IPS-18c (cell line): ENCODE data around the gene ZNF683.
"Not testable (repeated sequence)": the region's sequence is repeated elsewhere in the genome, so short reads cannot be mapped to it uniquely, and the experiment has no call there.

Experiments
- H3K4me3 ChIP-seq: 2 replicates; pipeline ENCODE4 v1.7.0; 2013; ENCODE audit warnings: low read depth, mild to moderate bottlenecking, low read length, moderate library complexity; ENCODE audit not compliant: insufficient read depth
- H3K9me3 ChIP-seq: one replicate; pipeline ENCODE4 v1.6.1; 2013; ENCODE audit warnings: mild to moderate bottlenecking, low read length, moderate library complexity; ENCODE audit not compliant: control insufficient read depth, insufficient read depth

ZNF683 gene

GRCh38 chr1:26372611-26373010 lies at the start of gene ZNF683:
Gene ZNF683 (minus strand): TSS chr1:26372750. CDS start chr1:26368571, 4,179 bp downstream.
- H3K4me3 ChIP-seq, H3K9me3 ChIP-seq: not testable (repeated sequence)

- H3K4me3 ChIP-seq: peak overlapping the region; percentile 9; the same call in 1 of the 2 replicates
- no peaks in the 10 kb centered on the region for H3K9me3 ChIP-seq
Observed at GRCh38 chr1:26419494-26419893, 46.9 kb upstream of the ZNF683 start.

- H3K9me3 ChIP-seq: no peaks in the 10 kb centered on the region
- H3K4me3 ChIP-seq: peak overlapping the region; percentile 25; the same call in 1 of the 2 replicates
Observed at GRCh38 chr1:26418865-26419349, 46.4 kb upstream of the ZNF683 start.

DNA sequence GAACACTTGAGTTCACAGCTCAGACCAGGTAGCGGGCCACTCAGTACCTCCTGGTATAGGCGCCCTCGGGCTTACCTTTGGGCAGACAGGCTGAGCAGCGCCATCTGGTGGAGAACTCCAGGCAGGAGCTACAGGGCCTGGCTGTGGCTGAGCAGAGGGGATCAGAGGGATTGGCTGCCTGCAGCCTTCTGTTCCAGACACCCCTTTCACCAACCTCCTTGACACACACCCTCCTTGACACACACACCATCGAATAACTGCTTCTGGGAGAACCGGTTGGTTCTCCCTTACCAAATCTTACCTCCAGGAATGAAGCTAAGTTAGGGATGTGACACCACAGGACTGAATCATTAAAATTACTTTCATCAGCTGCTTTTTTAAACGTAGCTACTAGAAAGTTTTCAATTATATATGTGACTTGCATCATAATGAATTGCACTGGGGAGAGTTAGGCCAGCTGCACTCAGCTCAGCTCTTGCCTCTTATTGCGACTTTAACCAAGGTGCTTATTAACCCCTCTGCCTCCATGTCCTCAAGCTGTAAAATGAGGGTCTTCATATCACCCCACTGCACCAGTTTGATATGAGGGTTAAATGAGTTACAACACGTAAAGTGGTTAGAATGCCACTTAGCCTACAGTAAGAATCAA lies 44.7 kb upstream of the ZNF683 start:
- no peak overlapping the region; the same call in 1 of the 2 replicates for H3K4me3 ChIP-seq

GRCh38 chr1:26413031-26413430 lies 40.5 kb upstream of the ZNF683 start:
- Histone ChIP-seq H3K4me3 (peak overlapping the region; percentile 99), H3K9me3 (peaks cover 3% of the 10 kb centered on the region)

More for the DNA sequence above, 44.7 kb upstream of the ZNF683 start:
- no peaks in the 10 kb centered on the region for H3K9me3 ChIP-seq

DNA sequence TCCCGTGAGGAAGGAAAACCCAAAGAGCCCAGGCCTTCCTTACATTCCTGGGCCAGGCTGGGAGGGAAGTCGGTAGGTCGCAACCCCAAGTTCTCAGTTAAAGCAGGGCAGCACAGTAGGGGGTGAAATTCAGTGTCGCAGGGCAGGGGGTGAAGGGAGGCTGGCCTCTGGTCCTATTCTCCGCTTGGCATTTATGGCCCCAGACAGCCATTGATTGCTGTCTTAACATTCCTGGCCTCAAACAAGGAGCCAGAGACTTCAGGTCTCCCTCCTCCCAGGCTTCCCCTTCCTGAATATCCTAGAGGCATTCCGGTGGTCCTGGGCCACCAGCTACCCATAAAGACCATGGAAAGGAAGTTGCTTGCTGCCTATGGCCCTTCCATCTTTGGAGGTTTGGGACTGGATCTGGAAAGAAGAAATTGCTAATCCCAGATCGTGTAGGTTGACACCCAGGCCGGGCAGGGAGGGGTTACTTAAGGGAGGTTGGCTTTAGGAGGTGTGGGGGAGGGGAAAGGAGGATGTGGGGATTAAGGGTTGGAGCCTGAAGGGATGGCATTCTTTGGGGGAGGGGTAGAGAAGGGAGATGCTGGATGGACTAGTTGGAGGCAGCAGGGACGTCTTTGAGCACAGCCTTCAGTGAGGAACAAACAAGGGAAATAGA lies 39.8 kb upstream of the ZNF683 start:
- H3K9me3 ChIP-seq: peaks cover 3% of the 10 kb centered on the region
- H3K4me3 ChIP-seq: peak overlapping the region; percentile 99

- Histone ChIP-seq H3K9me3 (peaks cover 3% of the 10 kb centered on the region), H3K4me3 (peak overlapping the region; percentile 99)
Observed at GRCh38 chr1:26411624-26412074, 39.1 kb upstream of the ZNF683 start.

- H3K4me3 ChIP-seq: peak within 1 kb of the TSS; percentile 99
- H3K9me3 ChIP-seq: peaks cover 3% of the 10 kb centered on the region
Observed at GRCh38 chr1:26410706-26411623, 38.4 kb upstream of the ZNF683 start, which contains the start of gene LIN28A. Gene LIN28A (plus strand): TSS chr1:26410817. CDS start chr1:26410892, 75 bp downstream.

DNA sequence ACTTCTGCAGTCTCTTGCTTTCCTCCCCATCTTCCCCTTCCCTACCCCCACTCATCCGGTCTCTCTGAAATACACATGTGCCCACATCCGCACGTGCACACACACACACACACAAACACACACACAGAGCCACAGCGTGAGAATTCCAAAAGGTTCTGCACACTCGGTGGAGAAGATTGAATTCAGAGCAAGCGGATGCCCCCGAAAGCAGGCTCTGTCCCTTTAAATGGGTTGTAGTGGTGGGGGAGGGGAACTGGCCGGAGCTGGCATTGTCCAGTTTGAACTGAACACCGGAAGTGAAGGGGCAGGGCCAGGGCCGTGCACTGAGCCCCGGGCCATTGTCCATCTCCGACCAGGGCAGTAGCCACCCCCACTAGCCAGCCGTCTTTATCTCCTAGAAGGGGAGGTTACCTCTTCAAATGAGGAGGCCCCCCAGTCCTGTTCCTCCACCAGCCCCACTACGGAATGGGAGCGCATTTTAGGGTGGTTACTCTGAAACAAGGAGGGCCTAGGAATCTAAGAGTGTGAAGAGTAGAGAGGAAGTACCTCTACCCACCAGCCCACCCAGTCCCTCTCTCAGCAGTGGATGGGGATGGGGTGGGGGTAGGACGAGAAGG lies 36.7 kb upstream of the ZNF683 start:
- Histone ChIP-seq H3K9me3 (peaks cover 3% of the 10 kb centered on the region), H3K4me3 (peak overlapping the region; percentile 64)

DNA sequence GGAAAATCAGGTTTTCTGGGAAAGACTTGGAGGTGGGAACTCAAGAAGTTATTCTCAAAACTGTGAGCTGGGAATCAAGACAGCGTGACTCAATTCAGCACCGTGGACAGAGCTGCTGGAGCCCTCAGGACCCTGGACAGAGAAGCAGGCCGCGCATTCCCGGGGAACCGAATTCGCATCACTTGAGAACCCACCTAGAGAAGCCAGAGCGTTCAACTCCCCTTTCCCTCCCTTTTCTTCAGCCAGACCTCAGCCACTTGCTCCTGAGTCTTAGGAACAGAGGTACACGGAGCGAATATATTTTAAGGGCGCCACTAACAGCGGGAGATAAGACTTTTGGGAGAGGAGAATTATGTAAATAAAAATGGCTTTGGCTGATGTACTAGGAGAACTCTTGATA lies 36.1 kb upstream of the ZNF683 start:
- Histone ChIP-seq H3K9me3 (peaks cover 3% of the 10 kb centered on the region), H3K4me3 (peak overlapping the region; percentile 64)

- Histone ChIP-seq H3K4me3 (no peak overlapping the region), H3K9me3 (peaks cover 3% of the 10 kb centered on the region)
Observed at GRCh38 chr1:26405281-26405915, 32.8 kb upstream of the ZNF683 start.

- Histone ChIP-seq H3K4me3 (no peak overlapping the region), H3K9me3 (peaks cover 3% of the 10 kb centered on the region)
Observed at GRCh38 chr1:26404641-26405040, 32.1 kb upstream of the ZNF683 start.

GRCh38 chr1:26403656-26404055 lies 31.1 kb upstream of the ZNF683 start:
- Histone ChIP-seq H3K9me3 (no peaks in the 10 kb centered on the region), H3K4me3 (no peak overlapping the region)

DNA sequence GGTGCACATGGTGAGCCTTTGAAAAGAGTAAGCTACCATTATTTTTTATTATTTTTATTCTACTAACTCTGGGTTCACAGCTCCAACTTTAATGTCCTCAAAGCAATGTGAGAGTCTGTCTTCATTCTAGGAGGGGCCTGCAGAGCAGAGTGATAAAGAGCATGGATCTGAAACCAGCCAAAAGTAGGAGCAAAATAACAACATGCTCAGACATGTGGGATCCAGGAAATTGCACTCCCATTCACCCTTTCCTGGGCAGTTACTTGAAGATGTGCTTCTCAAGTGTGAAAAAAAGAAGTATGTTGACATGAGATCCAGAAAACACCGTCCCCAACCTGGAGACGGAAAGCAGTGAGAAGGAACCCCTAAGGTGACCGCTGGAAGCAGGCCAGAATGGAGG lies 29.3 kb upstream of the ZNF683 start:
- no peaks in the 10 kb centered on the region for H3K9me3 ChIP-seq
- H3K4me3 ChIP-seq: no peak overlapping the region

DNA sequence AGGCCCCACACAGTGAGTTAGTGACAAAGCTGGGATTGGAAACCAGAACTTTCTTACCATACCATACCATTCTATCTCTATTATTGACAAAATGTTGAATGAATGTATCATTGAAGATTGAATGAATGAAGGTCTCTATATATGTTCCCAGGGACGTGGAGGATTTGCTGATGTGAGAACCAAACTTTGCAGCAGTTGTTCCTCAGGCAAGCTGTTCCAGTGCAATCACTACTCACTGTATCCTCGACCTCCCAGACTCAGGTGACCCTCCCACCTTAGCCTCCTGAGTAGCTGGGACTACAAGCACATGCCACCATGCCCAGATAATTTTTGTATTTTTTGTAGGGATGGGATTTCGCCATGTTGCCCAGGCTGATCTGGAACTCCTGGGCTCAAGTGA lies 26.5 kb upstream of the ZNF683 start:
- no peaks in the 10 kb centered on the region for H3K9me3 ChIP-seq

GRCh38 chr1:26395754-26396153 lies 23.2 kb upstream of the ZNF683 start:
- no peak overlapping the region for H3K4me3 ChIP-seq

More for the DNA sequence above, 26.5 kb upstream of the ZNF683 start:
- no peak overlapping the region for H3K4me3 ChIP-seq

More at GRCh38 chr1:26395754-26396153, 23.2 kb upstream of the ZNF683 start:
- no peaks in the 10 kb centered on the region for H3K9me3 ChIP-seq
